NCI-H69 (cell line): ENCODE data around the gene TMEM9.

Source experiments
- DNase-seq: peaks from one replicate; lab custom pipeline; 2025; lab: John Stamatoyannopoulos, UW

Gene TMEM9

DNA sequence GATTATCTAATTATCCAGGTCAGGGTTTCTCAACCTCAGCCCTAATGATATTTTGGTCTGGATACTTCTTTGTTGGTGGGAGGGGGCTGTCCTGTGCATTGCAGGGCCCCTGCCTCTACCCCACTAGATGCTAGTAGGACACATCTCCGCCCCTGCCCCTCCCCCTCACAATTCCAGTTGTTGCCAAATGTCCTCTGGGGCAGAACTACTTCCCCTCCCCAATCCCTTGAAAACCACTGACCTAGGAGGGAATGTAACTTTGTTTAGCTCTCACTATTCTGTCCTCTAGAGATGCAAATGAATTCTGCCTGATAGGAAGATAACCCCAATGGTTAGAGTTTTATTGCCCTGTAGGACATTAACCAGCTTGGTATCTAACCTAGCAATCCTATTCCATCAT, 50.1 kb downstream of the TMEM9 start:
- no peak for DNase-seq

DNA sequence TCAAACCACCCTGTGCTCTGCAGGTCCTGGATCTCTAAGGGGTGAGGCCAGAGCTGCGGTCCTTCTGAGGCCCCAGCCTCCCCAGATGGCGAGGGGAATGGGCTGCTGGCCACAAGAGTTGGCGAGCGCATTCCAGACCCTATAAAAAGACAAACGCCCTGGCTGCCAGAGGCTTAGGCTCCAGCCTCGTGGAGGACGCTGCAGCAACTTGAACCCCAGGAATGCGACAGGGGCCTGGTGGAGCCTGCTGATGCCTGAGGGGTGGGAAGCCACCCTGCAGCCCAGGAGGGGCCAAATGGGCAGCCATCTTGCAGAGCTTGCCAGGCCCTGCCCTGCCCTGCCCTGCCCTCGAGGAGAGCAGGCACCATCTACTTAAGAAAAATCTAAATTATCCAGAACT, 50.6 kb downstream of the TMEM9 start:
- DNase-seq, result no peak

DNA sequence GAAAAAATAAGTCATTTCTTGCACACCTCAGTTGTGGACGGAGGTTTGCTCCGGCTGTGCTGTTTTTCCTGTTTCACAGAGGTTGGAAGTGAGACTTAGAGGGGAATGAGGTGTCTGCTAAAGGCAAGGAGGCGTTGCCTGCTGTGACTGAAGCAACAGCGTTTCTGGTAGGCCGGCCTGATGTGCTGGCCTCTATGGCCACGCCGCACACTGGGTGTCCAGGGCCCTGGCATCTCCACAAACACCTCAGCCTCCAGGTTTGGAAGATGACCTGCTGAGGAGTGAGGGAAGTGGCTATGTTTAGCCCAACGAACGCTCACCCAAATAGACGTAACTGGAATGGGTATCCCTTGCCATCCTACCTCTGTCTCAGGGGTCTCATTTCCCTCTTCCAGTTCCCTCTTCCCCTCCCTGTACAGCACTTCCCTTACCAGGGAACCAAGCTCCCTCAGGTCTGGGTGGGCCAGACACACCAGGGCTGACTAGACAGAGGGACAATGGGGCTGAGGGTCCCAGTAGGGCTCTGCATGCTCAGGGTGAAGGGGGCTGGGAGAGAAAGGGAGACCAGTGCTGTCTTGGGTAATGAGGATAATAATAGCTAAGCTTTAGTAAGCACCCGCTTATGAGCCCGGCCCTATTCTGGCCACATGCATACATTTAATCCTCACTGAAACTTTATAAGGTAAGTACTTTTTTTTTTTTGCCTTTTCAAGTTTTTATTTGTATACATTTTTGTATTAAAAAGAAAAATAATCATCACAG, 53.9 kb downstream of the TMEM9 start:
- DNase-seq, result no peak

DNA sequence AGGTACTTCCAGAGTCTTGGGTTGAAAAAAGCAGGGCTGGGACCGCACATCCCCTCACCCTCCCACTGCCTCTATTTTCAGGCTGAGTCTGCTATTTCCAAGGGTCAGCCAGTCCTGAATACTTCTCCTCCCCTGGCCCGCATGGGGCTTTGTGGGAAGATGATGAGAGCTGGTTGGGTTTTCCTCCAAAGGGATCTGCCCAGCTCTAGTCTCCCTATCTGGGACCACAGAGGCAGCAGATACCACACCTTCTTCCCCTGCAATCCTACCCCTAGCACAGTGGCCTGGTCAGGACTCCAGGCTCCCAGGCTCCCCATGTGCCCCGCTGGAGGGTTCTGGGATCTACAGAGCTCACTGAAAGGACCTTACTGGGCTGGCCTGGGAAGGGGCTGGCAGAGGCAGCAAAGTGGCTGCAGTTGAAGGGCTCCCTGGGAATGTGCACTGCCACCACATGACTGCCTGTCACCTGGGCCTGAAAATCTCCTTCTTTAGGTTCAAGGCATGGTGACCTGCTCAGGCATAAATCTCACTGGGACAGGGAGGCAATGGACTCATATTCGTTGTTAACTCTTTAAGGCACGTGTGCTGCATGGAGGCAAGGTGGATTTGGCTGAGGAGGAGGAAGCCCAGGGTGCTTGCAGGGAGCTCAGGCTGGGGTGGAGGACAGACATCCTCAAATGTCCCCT, 55.1 kb downstream of the TMEM9 start:
- no peak for DNase-seq

DNA sequence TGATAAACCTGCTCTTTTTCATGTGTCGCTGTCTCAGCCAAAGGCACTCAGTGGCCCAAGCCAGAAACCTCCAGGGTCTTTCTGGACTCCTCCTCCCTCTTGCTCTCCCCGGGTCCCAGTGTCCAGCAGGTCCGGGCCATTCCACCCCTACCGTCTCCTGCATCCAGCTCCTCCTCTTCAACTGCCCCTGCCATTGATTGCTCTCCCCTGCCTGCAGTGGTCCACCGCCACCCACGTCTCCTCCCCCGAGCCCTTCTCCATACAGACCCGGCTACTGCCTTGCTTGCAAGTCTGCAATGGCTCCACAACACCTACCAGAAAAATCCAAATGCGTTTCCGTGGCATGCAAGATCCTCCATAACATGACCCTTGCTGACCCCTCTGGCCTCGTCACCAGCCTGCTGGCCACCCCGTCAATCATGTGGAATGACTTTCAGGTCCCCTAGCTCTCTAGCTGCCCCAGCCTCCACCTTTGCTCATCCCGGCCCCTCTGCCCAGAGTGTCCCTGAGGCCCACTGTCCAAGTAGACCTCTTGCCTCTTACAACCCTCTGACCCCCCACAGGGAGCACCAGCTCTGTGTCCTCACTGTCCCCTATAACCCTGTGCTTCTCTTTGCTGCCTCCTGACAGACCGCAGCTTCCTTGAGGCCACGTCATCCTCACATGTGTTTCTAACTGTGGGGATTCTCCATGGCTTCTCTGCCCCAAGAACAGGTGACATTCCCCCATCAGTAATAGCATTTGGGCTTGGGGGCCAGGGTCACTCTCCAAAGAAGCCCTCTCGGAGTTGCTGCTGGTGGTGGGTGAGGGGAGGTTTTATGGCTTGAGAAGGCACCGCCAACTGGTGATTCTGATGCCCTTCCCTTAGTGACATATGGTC, 57.1 kb downstream of the TMEM9 start:
- no peak for DNase-seq

DNA sequence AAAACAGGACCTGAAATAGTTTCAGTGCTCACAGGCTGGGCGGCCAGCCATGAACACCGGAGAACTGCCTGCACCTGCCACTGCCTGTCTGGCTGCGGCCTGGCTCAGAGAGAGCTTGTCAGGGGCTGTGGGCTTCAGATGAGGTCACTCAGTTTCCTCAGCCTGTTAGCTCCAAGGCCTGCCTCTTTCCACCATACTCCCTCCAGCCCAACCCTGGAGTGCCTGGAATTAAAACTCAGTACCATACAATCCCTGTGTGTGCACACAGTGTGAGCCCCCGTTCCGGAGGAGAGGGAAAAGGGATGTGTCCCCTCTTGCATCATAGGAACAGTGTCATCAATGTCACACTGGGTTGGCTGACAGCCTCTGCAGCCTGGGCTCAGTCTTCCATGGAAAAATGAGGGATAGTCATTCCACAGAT, 58.2 kb downstream of the TMEM9 start:
- DNase-seq, result no peak

DNA sequence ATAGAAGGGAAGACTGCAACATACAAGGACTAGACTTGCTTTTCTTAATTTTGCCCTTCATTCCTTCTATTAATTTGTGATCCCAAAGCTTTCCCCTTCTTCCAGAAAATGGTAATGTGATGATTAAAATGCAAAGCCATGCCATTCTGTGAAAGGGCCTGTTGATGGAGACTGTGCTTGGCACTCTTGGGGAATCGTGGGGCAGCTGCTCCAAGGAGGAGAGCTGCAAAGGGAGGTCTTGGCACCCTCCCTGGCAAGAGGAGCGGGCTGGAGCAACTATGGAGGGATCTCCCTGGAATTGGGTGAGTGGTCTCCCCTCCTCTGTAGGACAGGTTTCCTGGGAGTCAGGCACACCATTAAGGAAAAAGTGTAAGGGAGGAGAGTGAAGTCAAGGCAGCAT, 58.7 kb downstream of the TMEM9 start:
- DNase-seq, result no peak

DNA sequence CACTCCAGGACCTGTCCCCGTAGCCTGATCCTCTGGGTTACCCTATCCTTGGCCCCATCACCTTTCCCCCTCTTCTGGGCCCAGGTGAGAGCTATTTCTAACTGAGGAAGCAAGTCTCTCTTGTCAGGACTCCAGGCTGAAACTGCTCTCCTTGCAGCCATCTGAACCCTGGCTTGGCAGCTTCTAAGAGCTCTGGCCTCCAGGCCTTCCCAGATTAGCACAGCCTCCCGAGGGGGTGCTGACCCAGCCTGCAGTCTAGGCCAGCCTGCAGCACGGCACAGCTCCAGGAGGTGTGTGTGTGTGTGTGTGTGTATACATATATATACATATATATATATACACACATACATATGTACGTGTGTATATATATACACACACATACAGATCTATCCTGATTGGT, 59.4 kb downstream of the TMEM9 start:
- no peak for DNase-seq

DNA sequence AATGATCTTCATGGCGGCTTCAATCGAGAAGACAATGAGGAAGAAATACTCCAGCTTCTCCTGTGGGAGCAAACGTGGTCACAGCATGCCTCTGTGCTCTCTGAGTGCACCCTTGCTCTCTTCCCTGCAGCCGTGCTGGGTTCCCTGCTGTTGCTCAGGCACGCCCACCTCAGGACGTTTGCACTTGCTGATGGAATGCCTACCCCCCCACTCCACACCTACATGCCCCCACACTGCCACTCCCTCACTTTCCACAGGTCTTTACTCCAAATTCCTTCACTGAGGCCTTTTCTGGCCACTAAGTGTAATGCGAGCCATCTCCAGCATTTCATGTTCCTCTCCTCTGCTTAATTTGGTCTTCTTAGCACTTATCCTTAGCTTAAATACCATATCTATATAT, 60.3 kb downstream of the TMEM9 start:
- no peak for DNase-seq

DNA sequence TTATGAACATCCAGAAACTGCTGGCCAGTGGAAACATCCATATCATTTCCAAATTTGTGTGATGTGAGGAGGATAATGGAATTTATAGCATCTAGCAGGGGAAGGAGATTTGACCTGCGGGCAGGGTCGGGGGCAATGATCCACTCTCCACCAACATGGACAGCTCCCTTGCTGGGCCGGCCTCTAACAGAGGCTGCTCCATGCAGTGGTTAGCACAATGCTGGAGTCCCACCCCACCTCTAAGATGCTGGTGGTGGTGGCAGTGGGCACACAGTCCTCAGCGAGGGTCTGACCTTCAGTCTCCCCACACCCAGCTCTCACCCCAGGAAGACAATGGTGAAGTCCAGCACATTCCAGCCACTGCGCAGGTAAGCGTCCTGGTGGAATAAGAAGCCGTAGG, 60.7 kb downstream of the TMEM9 start:
- DNase-seq, result no peak

DNA sequence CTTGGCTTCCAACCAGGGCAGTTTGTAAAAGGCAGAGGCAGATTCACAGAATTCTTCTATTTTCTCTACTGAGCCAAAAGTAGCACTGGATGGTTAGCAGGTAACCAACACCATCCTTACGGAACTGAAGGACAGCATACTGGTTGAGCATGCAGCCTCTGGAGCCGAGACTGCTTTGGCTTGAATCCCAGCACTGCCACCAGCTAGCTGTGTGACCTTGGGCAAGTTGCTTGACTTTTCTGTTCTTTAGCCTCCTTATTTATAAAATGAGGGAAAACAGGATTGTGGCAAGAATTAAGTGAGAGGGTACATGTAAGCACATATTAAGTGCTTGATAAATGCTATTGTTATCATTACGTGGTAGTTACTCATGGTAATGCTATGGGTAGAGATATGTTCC, 61.5 kb downstream of the TMEM9 start:
- DNase-seq, result no peak

DNA sequence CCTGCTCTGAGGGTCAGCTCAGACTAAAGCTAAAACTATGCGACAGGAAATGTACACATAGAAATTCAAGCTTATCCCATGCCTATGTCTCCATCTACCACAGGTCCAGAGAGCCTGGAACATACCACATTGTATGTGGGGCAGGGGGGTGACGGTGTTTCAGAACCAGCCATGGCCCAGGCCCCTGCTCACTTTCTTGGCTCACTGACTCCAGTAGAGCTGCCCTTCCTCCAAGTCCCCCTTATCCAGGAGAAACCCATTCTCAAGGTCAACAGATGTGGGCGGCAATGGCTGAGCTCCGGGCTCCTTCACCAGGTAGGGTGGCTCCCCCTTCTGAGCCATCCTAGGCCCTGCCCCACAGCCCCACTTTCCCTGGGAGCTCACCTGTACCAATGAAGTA, 63.0 kb downstream of the TMEM9 start:
- DNase-seq, result no peak

DNA sequence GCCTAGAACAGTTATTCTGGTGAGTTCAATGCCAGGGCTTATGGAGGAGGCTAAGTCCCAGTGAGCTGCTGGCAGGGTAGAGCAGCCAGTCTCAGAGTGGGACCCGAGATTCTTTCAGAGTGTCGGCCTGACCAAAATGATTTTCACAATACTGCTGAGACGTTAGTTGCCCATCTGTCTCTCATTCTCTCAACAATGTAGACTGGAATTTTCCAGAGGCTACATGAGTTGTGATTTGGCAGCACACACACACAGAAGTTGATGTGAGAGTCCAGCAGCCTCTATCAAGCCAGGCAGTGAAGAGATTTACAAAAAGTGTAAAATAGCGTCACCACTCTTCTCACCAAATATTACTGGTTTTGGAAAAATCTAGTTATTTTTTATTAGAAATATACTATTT, 63.7 kb downstream of the TMEM9 start:
- no peak for DNase-seq

DNA sequence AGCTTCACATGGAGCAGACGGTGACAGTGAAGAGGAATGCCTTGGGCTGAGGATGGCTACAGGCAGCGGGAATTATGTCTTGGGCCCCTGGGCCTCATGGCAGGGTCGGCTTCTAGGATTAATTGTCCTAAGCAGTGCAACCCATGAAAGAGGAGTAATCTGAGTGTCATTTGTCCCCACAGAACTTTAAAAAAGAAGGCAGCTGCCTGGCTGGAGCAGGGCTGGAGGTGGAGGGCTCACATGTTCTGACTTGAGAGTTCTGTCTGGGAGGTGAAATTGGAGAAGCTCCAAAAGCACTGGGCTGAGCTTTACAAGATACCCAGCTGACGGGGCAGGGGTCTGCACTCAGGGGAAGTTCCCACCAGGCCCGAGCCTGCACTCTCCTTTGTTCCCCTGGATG, 64.7 kb downstream of the TMEM9 start:
- DNase-seq, result no peak

DNA sequence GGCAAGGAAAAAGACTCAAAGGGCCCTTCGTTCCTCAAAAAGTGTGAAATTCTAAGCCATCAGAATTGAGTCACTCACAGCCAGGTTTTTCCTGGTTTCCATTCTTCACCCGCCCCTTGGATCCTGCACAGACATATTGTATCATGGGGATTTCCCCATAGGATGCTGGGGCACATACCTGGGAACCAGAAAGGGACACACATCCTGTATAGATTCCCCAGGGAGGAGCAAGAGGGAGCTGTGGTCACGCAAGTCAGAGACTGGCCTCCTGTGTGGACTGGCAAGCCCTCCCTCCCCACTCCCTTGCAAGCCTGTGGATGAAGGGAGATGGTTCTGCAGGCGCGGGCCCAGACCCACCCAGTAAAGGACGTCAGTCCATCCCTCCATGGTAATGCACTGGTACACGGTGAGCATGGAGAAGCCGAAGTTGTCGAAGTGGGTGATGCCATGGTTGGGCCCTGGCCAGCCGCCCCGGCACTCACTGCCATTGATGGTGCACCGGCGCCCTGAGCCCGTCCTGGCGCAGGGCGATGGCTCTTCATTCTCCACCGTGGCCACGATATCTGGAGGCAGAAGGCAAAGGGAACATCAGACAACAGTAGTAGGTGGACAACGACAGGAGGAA, 65.3 kb downstream of the TMEM9 start:
- DNase-seq, result peak; percentile 38

DNA sequence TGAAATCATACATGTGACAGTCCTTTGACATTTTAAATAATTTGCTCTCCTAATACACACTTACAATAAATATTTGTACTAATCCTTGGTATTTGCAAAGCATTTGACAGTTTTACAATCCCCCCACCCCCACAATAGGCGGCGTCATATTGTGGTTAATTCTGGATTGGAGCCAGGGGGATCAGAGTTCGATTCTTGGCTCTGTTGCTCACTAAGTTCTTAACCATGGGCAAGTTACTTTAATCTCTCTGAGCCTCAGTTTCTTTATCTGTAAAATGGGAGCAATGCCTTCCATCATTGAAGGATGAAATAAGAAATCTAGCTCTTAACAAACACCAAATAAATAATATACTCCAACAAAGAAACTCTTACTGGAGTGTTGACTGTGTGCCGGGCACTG, 65.9 kb downstream of the TMEM9 start:
- peak; percentile 18 for DNase-seq

DNA sequence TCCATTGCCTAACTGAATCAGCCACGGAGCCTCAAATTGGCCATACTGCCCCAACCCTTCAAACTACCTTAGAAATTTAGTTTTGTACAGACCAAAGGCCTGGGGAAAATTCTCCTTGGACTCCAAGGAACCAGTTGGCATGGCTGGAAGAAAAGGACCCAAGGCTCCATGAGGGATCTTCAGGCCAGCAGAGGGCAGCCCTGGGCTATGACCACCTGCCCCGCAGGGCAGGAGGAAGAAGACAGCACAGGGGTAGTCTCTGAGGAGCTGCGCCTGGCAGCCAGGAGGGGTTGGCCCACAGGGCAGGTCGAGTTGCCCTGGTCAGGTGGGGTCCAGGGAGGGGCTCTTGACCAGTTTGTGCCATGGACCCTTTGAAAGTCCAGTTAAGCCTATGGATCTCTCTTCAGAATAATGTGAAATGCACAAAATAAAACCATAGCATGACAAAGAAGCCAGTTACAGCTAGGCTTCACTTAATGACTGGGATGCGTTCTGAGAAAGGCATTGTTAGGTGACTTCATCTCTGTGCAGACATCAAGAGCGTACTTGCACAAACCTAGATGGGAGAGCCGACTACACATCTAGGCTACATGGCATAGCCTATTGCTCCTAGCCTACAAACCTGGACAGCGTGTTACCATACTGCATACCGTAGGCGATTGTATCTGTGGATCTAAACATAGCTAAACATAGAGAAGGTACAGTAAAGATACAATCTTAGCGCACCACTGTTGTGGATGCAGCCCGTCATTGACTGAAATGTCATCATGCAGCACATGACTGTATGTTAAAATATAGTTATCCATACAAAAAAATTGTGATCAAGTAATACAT, 68.2 kb downstream of the TMEM9 start:
- peak; percentile 74 for DNase-seq
